Anterior cingulate cortex (tissue), 58 donors: Measurements from ENCODE around the gene TMEM45A.

Experiments
- DNase-seq, 58 donors: peaks; one replicate each; lab custom pipeline; 2025; lab: John Stamatoyannopoulos, UW

TMEM45A gene

GRCh38 chr3:100606894-100607512, 114.6 kb downstream of the TMEM45A start:
- no peak for DNase-seq

GRCh38 chr3:100609305-100609704, 116.9 kb downstream of the TMEM45A start, which contains the start of gene ADGRG7:
Gene ADGRG7, plus strand, starts transcription at chr3:100609601. Its CDS starts 256 bp downstream, at chr3:100609857.
- DNase-seq: no peak

GRCh38 chr3:100609963-100610362, 117.5 kb downstream of the TMEM45A start:
- no peak for DNase-seq

- DNase-seq: no peak
Measured at GRCh38 chr3:100611221-100611620, 118.8 kb downstream of the TMEM45A start.

GRCh38 chr3:100613721-100614390, 121.4 kb downstream of the TMEM45A start:
- no peak for DNase-seq

GRCh38 chr3:100614941-100615340, 122.5 kb downstream of the TMEM45A start:
- no peak for DNase-seq

GRCh38 chr3:100615684-100616083, 123.3 kb downstream of the TMEM45A start:
- no peak for DNase-seq

- DNase-seq: no peak
Measured at GRCh38 chr3:100621251-100621650, 128.8 kb downstream of the TMEM45A start.
